SK-N-SH treated with all-trans-retinoic acid at 6 μM for 48 hours (cell line): Measurements from ENCODE around the gene MRPS23.

ENCODE experiments used
- ARNTL ChIP-seq: fragments of 450-650 bp; formaldehyde crosslinking; IDR thresholded peaks from 2 replicates; pipeline ENCODE4 v1.5.0; 2020; ENCODE audit warnings: low read depth, mild to moderate bottlenecking, moderate library complexity, borderline replicate concordance
- ESRRG ChIP-seq: fragments of 250-450 bp; sonication (Bioruptor Pico); IDR thresholded peaks from 2 replicates; pipeline ENCODE4 v1.6.1; 2021; ENCODE audit warnings: mild to moderate bottlenecking
- ISL1 ChIP-seq: fragments of 250-450 bp; sonication (Bioruptor Pico); IDR thresholded peaks from 2 replicates; pipeline ENCODE4 v2.1.2; 2022; ENCODE audit warnings: mild to moderate bottlenecking, moderate library complexity
- ZFP3 ChIP-seq: fragments of 250-450 bp; sonication (Bioruptor Pico); IDR thresholded peaks from 2 replicates; pipeline ENCODE4 v1.5.0; 2020; ENCODE audit warnings: mild to moderate bottlenecking, moderate library complexity
- ZFP30 ChIP-seq: fragments of 450-650 bp; formaldehyde crosslinking; IDR thresholded peaks from 2 replicates; pipeline ENCODE4 v1.5.0; 2022; ENCODE audit warnings: mild to moderate bottlenecking, moderate library complexity
- TF ChIP-seq, protein P1 (sequence below): fragments of 250-450 bp; sonication (Bioruptor Pico); IDR thresholded peaks from 2 replicates; pipeline ENCODE4 v1.5.1; 2021; ENCODE audit warnings: mild to moderate bottlenecking, moderate library complexity
- TF ChIP-seq, protein P2 (sequence below): fragments of 250-450 bp; sonication (Bioruptor Pico); IDR thresholded peaks from 2 replicates; pipeline ENCODE4 v1.8.0; 2021; ENCODE audit warnings: low read depth, mild to moderate bottlenecking, moderate library complexity, borderline replicate concordance

GRCh38 chr17:57862694-57863667, 13.1 kb upstream of the MRPS23 start:
- no peak for TF ChIP-seq ISL1 (CRISPR knock-in tag)
- TF ChIP-seq, protein P1, sequence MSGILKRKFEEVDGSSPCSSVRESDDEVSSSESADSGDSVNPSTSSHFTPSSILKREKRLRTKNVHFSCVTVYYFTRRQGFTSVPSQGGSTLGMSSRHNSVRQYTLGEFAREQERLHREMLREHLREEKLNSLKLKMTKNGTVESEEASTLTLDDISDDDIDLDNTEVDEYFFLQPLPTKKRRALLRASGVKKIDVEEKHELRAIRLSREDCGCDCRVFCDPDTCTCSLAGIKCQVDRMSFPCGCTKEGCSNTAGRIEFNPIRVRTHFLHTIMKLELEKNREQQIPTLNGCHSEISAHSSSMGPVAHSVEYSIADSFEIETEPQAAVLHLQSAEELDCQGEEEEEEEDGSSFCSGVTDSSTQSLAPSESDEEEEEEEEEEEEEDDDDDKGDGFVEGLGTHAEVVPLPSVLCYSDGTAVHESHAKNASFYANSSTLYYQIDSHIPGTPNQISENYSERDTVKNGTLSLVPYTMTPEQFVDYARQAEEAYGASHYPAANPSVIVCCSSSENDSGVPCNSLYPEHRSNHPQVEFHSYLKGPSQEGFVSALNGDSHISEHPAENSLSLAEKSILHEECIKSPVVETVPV = no peak
- TF ChIP-seq ESRRG (CRISPR knock-in tag) = no peak
- no peak for TF ChIP-seq ARNTL (CRISPR knock-in tag)
- TF ChIP-seq, protein P2, sequence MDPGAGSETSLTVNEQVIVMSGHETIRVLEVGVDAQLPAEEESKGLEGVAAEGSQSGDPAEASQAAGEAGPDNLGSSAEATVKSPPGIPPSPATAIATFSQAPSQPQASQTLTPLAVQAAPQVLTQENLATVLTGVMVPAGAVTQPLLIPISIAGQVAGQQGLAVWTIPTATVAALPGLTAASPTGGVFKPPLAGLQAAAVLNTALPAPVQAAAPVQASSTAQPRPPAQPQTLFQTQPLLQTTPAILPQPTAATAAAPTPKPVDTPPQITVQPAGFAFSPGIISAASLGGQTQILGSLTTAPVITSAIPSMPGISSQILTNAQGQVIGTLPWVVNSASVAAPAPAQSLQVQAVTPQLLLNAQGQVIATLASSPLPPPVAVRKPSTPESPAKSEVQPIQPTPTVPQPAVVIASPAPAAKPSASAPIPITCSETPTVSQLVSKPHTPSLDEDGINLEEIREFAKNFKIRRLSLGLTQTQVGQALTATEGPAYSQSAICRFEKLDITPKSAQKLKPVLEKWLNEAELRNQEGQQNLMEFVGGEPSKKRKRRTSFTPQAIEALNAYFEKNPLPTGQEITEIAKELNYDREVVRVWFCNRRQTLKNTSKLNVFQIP = no peak
- no peak for TF ChIP-seq ZFP3 (CRISPR knock-in tag)
- TF ChIP-seq ZFP30 (CRISPR knock-in tag) = no peak
